H1 (cell line): ENCODE results near the gene TCHH. TPM values are rescaled to one million over a fixed set of nuclear protein-coding genes. Genes with fewer than 3 reads are reported as not detected.

Experiments used
- CTCF ChIA-PET: fragments of 300-600 bp; sonication (Branson Sonifier 250); formaldehyde crosslinking; loops from one replicate; lab custom pipeline; 2021; ENCODE audit not compliant: partially characterized antibody; lab: Charles Lee
- POLR2A ChIA-PET: fragments of 300-600 bp; sonication (Branson Sonifier 250); formaldehyde crosslinking; loops from one replicate; lab custom pipeline; 2021; ENCODE audit warnings: inconsistent platforms; ENCODE audit not compliant: partially characterized antibody; lab: Charles Lee
- DNase-seq, 2 experiments: peaks; one replicate each; pipeline versions ENCODE4 v3.0.0 to v3.0.0-alpha.2; 2010 to 2022; ENCODE audit warnings: low spot score in 2 of 2, low read depth in 1 of 2, mixed read lengths in 1 of 2
- FAIRE-seq: peaks from 2 replicates; lab custom pipeline; 2011; peaks lifted over from hg19 to GRCh38; lab: Jason Lieb, UNC
- H2AFZ ChIP-seq: 2 replicates; pipeline ENCODE4 v1.8.1; 2012; ENCODE audit warnings: low read length, inconsistent platforms
- H2AK5ac ChIP-seq: 2 replicates; pipeline ENCODE4 v1.6.1; 2013; ENCODE audit warnings: low read depth, low read length
- H2BK120ac ChIP-seq: replicated peaks from 2 replicates; pipeline ENCODE3; 2013; ENCODE audit warnings: low read depth, low read length, inconsistent platforms
- H2BK12ac ChIP-seq: 2 replicates; pipeline ENCODE4 v1.6.1; 2013; ENCODE audit warnings: low read depth, low read length
- H2BK15ac ChIP-seq: 2 replicates; pipeline ENCODE4 v1.6.1; 2013; ENCODE audit warnings: low read length
- H2BK20ac ChIP-seq: 2 replicates; pipeline ENCODE4 v1.6.1; 2013; ENCODE audit warnings: low read length
- H2BK5ac ChIP-seq: 2 replicates; pipeline ENCODE4 v1.6.1; 2013; ENCODE audit warnings: low read depth, low read length
- H3K14ac ChIP-seq: 2 replicates; pipeline ENCODE4 v1.6.1; 2013; ENCODE audit warnings: inconsistent platforms; ENCODE audit not compliant: insufficient read length
- H3K18ac ChIP-seq: 2 replicates; pipeline ENCODE4 v1.6.1; 2013; ENCODE audit warnings: low read length; ENCODE audit errors: extremely low read depth
- H3K23ac ChIP-seq: 2 replicates; pipeline ENCODE4 v1.6.1; 2013; ENCODE audit warnings: inconsistent platforms; ENCODE audit not compliant: insufficient read length
- H3K23me2 ChIP-seq: 2 replicates; pipeline ENCODE4 v1.6.1; 2013; ENCODE audit warnings: low read depth, low read length
- H3K27ac ChIP-seq: 2 replicates; pipeline ENCODE4 v1.6.1; 2011; ENCODE audit warnings: low read depth, low read length, inconsistent platforms
- H3K27me3 ChIP-seq, 4 experiments: replicated peaks in 1 of 4; 1 replicate in 1 of 4; 2 replicates in 3 of 4; pipeline versions ENCODE4 v1.6.1 to v1.8.1; 2011 to 2013; ENCODE audit warnings: low read length in 3 of 4, mild to moderate bottlenecking in 3 of 4, inconsistent platforms in 2 of 4, mixed read lengths in 2 of 4, moderate library complexity in 1 of 4; ENCODE audit not compliant: control insufficient read depth in 3 of 4, insufficient read depth in 3 of 4; ENCODE audit errors: extremely low read depth in 1 of 4
- H3K36me3 ChIP-seq, 4 experiments: 2 replicates each; pipeline versions ENCODE4 v1.6.1 to v1.8.1; 2011 to 2013; ENCODE audit warnings: mild to moderate bottlenecking in 4 of 4, low read length in 3 of 4, moderate library complexity in 2 of 4, control low read depth in 1 of 4, inconsistent platforms in 1 of 4; ENCODE audit not compliant: insufficient read depth in 4 of 4, control insufficient read depth in 2 of 4
- H3K4ac ChIP-seq: replicated peaks from 2 replicates; pipeline ENCODE3; 2013; ENCODE audit warnings: low read length, low read depth, mixed read lengths, inconsistent platforms; ENCODE audit not compliant: insufficient read length
- H3K4me1 ChIP-seq, 4 experiments: replicated peaks in 1 of 4; 1 replicate in 1 of 4; 2 replicates in 3 of 4; pipeline versions ENCODE4 v1.6.1 to v1.8.1; 2011 to 2013; ENCODE audit warnings: low read length in 3 of 4, inconsistent platforms in 2 of 4, mixed read lengths in 1 of 4; ENCODE audit not compliant: insufficient read depth in 4 of 4, control insufficient read depth in 3 of 4
- H3K4me2 ChIP-seq, 2 experiments: 2 replicates each; pipeline versions ENCODE4 v1.6.1 to v1.8.1; 2011 to 2013; ENCODE audit warnings: low read depth in 2 of 2, low read length in 2 of 2, control low read depth in 1 of 2, inconsistent platforms in 1 of 2, mild to moderate bottlenecking in 1 of 2; ENCODE audit not compliant: insufficient read depth in 1 of 2
- H3K4me3 ChIP-seq, 4 experiments: fragments of 200-600, 300-600 bp in 1 of 4; sonication (generic), shearing (Covaris generic), sonication (Bioruptor Twin) in 1 of 4; 2 replicates each; pipeline versions ENCODE4 v1.5.1 to v1.8.1; 2011 to 2016; ENCODE audit warnings: low read length in 4 of 4, low read depth in 3 of 4, control low read depth in 2 of 4, inconsistent platforms in 2 of 4, mild to moderate bottlenecking in 2 of 4, mixed read lengths in 1 of 4, moderate library complexity in 1 of 4; ENCODE audit not compliant: insufficient read depth in 2 of 4; ENCODE audit errors: extremely low read depth in 1 of 4
- H3K56ac ChIP-seq: replicated peaks from 2 replicates; pipeline ENCODE3; 2013; ENCODE audit warnings: low read depth, mild to moderate bottlenecking, mixed read lengths, low read length, inconsistent platforms; ENCODE audit not compliant: insufficient read length
- H3K79me1 ChIP-seq: 2 replicates; pipeline ENCODE4 v1.6.1; 2013; ENCODE audit warnings: low read depth, low read length, control low read depth
- H3K79me2 ChIP-seq, 2 experiments: 2 replicates each; pipeline versions ENCODE4 v1.6.1 to v1.8.1; 2012 to 2013; ENCODE audit warnings: low read length in 2 of 2, mild to moderate bottlenecking in 2 of 2, inconsistent platforms in 1 of 2; ENCODE audit not compliant: insufficient read depth in 2 of 2, control insufficient read depth in 1 of 2
- H3K9ac ChIP-seq, 4 experiments: replicated peaks in 1 of 4; 1 replicate in 1 of 4; 2 replicates in 3 of 4; pipeline versions ENCODE4 v1.6.1 to v1.8.1; 2011 to 2013; ENCODE audit warnings: low read depth in 3 of 4, low read length in 3 of 4, control low read depth in 2 of 4, mild to moderate bottlenecking in 2 of 4, moderate library complexity in 2 of 4, inconsistent platforms in 1 of 4; ENCODE audit errors: extremely low read depth in 1 of 4
- H3K9me3 ChIP-seq, 2 experiments: 2 replicates each; pipeline versions ENCODE4 v1.6.1 to v1.8.1; 2012 to 2013; ENCODE audit warnings: mild to moderate bottlenecking in 2 of 2, moderate library complexity in 2 of 2, control low read depth in 1 of 2, inconsistent platforms in 1 of 2, low read depth in 1 of 2, low read length in 1 of 2, mixed read lengths in 1 of 2; ENCODE audit not compliant: insufficient read depth in 2 of 2
- H4K20me1 ChIP-seq, 2 experiments: replicated peaks in 1 of 2; 2 replicates each; pipeline versions ENCODE3 to v1.8.1; 2011 to 2013; ENCODE audit warnings: inconsistent platforms in 2 of 2, low read length in 2 of 2, mild to moderate bottlenecking in 1 of 2; ENCODE audit not compliant: insufficient read depth in 2 of 2, control insufficient read depth in 1 of 2
- H4K5ac ChIP-seq: 2 replicates; pipeline ENCODE4 v1.6.1; 2013; ENCODE audit warnings: low read length, low read depth, mixed read lengths, inconsistent platforms; ENCODE audit not compliant: insufficient read length
- H4K8ac ChIP-seq: 2 replicates; pipeline ENCODE4 v1.8.0; 2013; ENCODE audit warnings: mild to moderate bottlenecking, moderate library complexity, low read length, inconsistent platforms; ENCODE audit not compliant: insufficient read depth; ENCODE audit errors: extremely low read depth
- H4K91ac ChIP-seq: replicated peaks from 2 replicates; pipeline ENCODE3; 2013; ENCODE audit warnings: low read length, mixed read lengths, inconsistent platforms; ENCODE audit not compliant: insufficient read length
- CHD1 ChIP-seq: IDR thresholded peaks from 2 replicates; pipeline ENCODE4 v1.6.1; 2012; ENCODE audit warnings: low read depth, low read length, improper control_type of control experiment
- JUN ChIP-seq: IDR thresholded peaks from 2 replicates; pipeline ENCODE4 v1.6.1; 2011; ENCODE audit warnings: low read depth, mild to moderate bottlenecking, improper control_type of control experiment, low read length
- POLR2A ChIP-seq, 2 experiments: IDR thresholded peaks; 1 replicate in 1 of 2; 2 replicates in 1 of 2; pipeline ENCODE4 v1.6.1; 2011; ENCODE audit warnings: low read depth in 2 of 2, low read length in 2 of 2, mild to moderate bottlenecking in 2 of 2; ENCODE audit errors: control extremely low read depth in 1 of 2
- SIRT6 ChIP-seq: IDR thresholded peaks from one replicate; pipeline ENCODE4 v1.7.1; 2012; ENCODE audit warnings: low read length, inconsistent platforms
- TCF12 ChIP-seq: IDR thresholded peaks from 2 replicates; pipeline ENCODE4 v1.6.1; 2011; ENCODE audit warnings: low read depth, mild to moderate bottlenecking, low read length
- WGBS, 2 experiments: shearing (Covaris generic) in 1 of 2; methylation state at CpG; one replicate each; pipeline versions ENCODE4 v1.1.6 to v1.1.7; 2013 to 2015; ENCODE audit warnings: low lambda C conversion rate in 2 of 2, mixed read lengths in 2 of 2, inconsistent platforms in 1 of 2, low coverage in 1 of 2, missing lambda C conversion rate in 1 of 2; ENCODE audit not compliant: insufficient replicate concordance in 2 of 2, insufficient coverage in 1 of 2, insufficient read length in 1 of 2; ENCODE audit errors: extremely low coverage in 1 of 2, missing lambda C conversion rate in 1 of 2; 5-methylcytosine and 5-hydroxymethylcytosine counted together
- polyA plus RNA-seq, 7 experiments: library from polyadenylated mRNA; depleted of rRNA in 3 of 7; stranded (reverse) in 5 of 7; unstranded in 2 of 7; fragments of >200 nt in 5 of 7; fragments of 200-250 nt in 2 of 7; gene quantifications; 1 replicate in 5 of 7; 2 replicates in 1 of 7; 4 replicates in 1 of 7; pipeline versions ENCODE4 v1.2.1 to v1.2.3, GENCODE V29; 2011 to 2013; ENCODE audit warnings: missing spikeins in 2 of 7, mixed read lengths in 2 of 7
- total RNA-seq: library from RNA; stranded (reverse); fragmentation: NEBNext Ultra II Directional; extraction: Animal tissue kit (Norgen Biotek cat#: 25700); gene quantifications from 2 replicates; pipeline ENCODE4 v1.2.1, GENCODE V29; 2021
- TF ChIP-seq, protein P1 (sequence below), 3 experiments: IDR thresholded peaks; 1 replicate in 2 of 3; 2 replicates in 1 of 3; pipeline versions ENCODE4 v1.5.1 to v1.6.1; 2011; ENCODE audit warnings: low read length in 3 of 3, mild to moderate bottlenecking in 3 of 3, inconsistent platforms in 2 of 3, low read depth in 1 of 3, moderate library complexity in 1 of 3; ENCODE audit not compliant: insufficient read depth in 1 of 3; ENCODE audit errors: control extremely low read depth in 1 of 3
- TF ChIP-seq, protein P2 (sequence below): IDR thresholded peaks from 2 replicates; pipeline ENCODE4 v1.6.1; 2011; ENCODE audit warnings: low read length, improper control_type of control experiment

Gene TCHH
- total and polyA plus RNA-seq, 2 of the 8 experiments (the other 6 are each of a cell fraction or from before 2014, with no cell fraction given), result 0.02 to 0.07 TPM

GRCh38 chr1:152072311-152072710, 42.9 kb downstream of the TCHH start:
- ChIA-PET POLR2A (no interaction called here), CTCF (interaction anchor here (0.7 to 1.3 kb wide), 2 partner anchors 19 to 102 kb away, joined by 3 to 4 read pairs; no protein-coding TSS in a partner anchor)
- Histone ChIP-seq H3K4ac (no peak overlapping the region), H2BK12ac (no peak overlapping the region), H3K27ac (no peak overlapping the region), H2BK20ac (no peak overlapping the region), H2AFZ (no peak overlapping the region), H3K79me1 (no peaks in the 10 kb centered on the region), H4K8ac (no peak overlapping the region), H3K4me3 (no peak overlapping the region), H3K14ac (no peak overlapping the region), H3K23ac (no peak overlapping the region), H2BK15ac (no peak overlapping the region), H3K9me3 (peaks cover 10 to 37% of the 10 kb centered on the region in 2 experiments; a peak in 3 of 4 replicates), H2BK5ac (no peak overlapping the region), H2BK120ac (no peak overlapping the region), H3K27me3 (no peaks in the 10 kb centered on the region), H3K4me2 (no peak overlapping the region), H3K56ac (no peak overlapping the region), H3K79me2 (no peaks in the 10 kb centered on the region), H3K36me3 (no peaks in the 10 kb centered on the region), H2AK5ac (no peak overlapping the region), H3K9ac (no peak overlapping the region), H4K5ac (no peak overlapping the region), H3K23me2 (no peaks in the 10 kb centered on the region), H3K4me1 (no peaks in the 10 kb centered on the region), H3K18ac (no peak overlapping the region), H4K91ac (no peak overlapping the region), H4K20me1 (no peaks in the 10 kb centered on the region)
- 57% methylated on average over 3 of the region's 3 CpGs; no CpG with 5 or more reads in 1 of the 2 experiments for WGBS, 2 experiments
- no peak for FAIRE-seq
- no peak for DNase-seq
- TF ChIP-seq JUN, result no peak
- TF ChIP-seq, protein P1, sequence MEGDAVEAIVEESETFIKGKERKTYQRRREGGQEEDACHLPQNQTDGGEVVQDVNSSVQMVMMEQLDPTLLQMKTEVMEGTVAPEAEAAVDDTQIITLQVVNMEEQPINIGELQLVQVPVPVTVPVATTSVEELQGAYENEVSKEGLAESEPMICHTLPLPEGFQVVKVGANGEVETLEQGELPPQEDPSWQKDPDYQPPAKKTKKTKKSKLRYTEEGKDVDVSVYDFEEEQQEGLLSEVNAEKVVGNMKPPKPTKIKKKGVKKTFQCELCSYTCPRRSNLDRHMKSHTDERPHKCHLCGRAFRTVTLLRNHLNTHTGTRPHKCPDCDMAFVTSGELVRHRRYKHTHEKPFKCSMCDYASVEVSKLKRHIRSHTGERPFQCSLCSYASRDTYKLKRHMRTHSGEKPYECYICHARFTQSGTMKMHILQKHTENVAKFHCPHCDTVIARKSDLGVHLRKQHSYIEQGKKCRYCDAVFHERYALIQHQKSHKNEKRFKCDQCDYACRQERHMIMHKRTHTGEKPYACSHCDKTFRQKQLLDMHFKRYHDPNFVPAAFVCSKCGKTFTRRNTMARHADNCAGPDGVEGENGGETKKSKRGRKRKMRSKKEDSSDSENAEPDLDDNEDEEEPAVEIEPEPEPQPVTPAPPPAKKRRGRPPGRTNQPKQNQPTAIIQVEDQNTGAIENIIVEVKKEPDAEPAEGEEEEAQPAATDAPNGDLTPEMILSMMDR (IDR thresholded peaks at IDR 0.05; ENCODE audit: control extremely low read depth in 1 of 3, insufficient read depth in 1 of 3, low read depth in 1 of 3, low read length in 3 of 3), result no peak
- TF ChIP-seq, protein P2, sequence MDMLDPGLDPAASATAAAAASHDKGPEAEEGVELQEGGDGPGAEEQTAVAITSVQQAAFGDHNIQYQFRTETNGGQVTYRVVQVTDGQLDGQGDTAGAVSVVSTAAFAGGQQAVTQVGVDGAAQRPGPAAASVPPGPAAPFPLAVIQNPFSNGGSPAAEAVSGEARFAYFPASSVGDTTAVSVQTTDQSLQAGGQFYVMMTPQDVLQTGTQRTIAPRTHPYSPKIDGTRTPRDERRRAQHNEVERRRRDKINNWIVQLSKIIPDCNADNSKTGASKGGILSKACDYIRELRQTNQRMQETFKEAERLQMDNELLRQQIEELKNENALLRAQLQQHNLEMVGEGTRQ, result no peak
- no peak for TF ChIP-seq TCF12
- TF ChIP-seq POLR2A (IDR thresholded peaks at IDR 0.05; ENCODE audit: control extremely low read depth in 1 of 2, low read depth in 2 of 2, low read length in 2 of 2), result no peak
- no peak for TF ChIP-seq SIRT6
- TF ChIP-seq CHD1, result no peak
